Heart right ventricle (tissue), 16 donors: ENCODE results near the gene SOD1. TPM values are rescaled to one million over a fixed set of nuclear protein-coding genes. Genes with fewer than 3 reads are reported as not detected.
A peak's percentile ranks its signal among the peaks of the same experiment; 100 is the strongest.
"Not testable (repeated sequence)": the region's sequence is repeated elsewhere in the genome, so short reads cannot be mapped to it uniquely, and the experiment has no call there.

Experiments used
- ATAC-seq, 8 donors: fragments of 200-7000 bp; cut with Tn5 transposase; one replicate each; pipeline ENCODE4 v1.9.1; 2020; ENCODE audit warnings: mild to moderate bottlenecking in 8 of 8, moderate library complexity in 8 of 8, moderate number of reproducible peaks in 1 of 8
- DNase-seq, 2 donors: peaks; one replicate each; pipeline ENCODE4 v3.0.0-alpha.2; 2020
- H3K27ac ChIP-seq, 10 donors: fragments of 200-600 bp; sonication (generic) in 2 of 10; one replicate each; pipeline versions ENCODE4 v1.5.0 to v1.8.0; 2020 to 2022; ENCODE audit warnings: mild to moderate bottlenecking in 3 of 10
- H3K27me3 ChIP-seq, 7 donors: fragments of 200-600 bp; one replicate each; pipeline ENCODE4 v1.8.0; 2021 to 2022; ENCODE audit warnings: mild to moderate bottlenecking in 2 of 7
- H3K36me3 ChIP-seq, 9 donors: fragments of 200-600 bp; sonication (generic) in 1 of 9; one replicate each; pipeline versions ENCODE4 v1.5.0 to v1.8.0; 2020 to 2022; ENCODE audit warnings: mild to moderate bottlenecking in 2 of 9
- H3K4me1 ChIP-seq, 9 donors: fragments of 200-600 bp; sonication (generic) in 1 of 9; one replicate each; pipeline versions ENCODE4 v1.5.0 to v1.8.0; 2020 to 2022; ENCODE audit warnings: mild to moderate bottlenecking in 4 of 9
- H3K4me3 ChIP-seq, 10 donors: fragments of 200-600 bp; sonication (generic) in 2 of 10; one replicate each; pipeline versions ENCODE4 v1.5.0 to v1.8.0; 2020 to 2022; ENCODE audit warnings: mild to moderate bottlenecking in 7 of 10, moderate library complexity in 2 of 10
- H3K9me3 ChIP-seq, 11 donors: fragments of 200-600 bp in 10 of 11; sonication (generic) in 2 of 11; one replicate each; pipeline versions ENCODE4 v1.5.0 to v1.8.0; 2013 to 2022; ENCODE audit warnings: mild to moderate bottlenecking in 2 of 11, control low read depth in 1 of 11, moderate library complexity in 1 of 11
- CTCF ChIP-seq, 9 donors: fragments of 200-600 bp; sonication (generic) in 2 of 9; IDR thresholded peaks; one replicate each; pipeline versions ENCODE4 v1.5.0 to v1.8.0; 2021 to 2022; ENCODE audit warnings: antibody characterized with exemption in 9 of 9, mild to moderate bottlenecking in 5 of 9, moderate library complexity in 1 of 9
- WGBS, 2 donors: extraction: QIAGEN DNeasy Blood & Tissue Kit; methylation state at CpG; one replicate each; pipeline ENCODE4 v1.1.7; 2013; ENCODE audit warnings: inconsistent platforms in 1 of 2; 5-methylcytosine and 5-hydroxymethylcytosine counted together
- intact Hi-C, 10 donors: fragments of 100-400 bp; cut with DNase I; formaldehyde crosslinking; loops; one replicate each; pipeline versions ENCODE4 v1.11.1 to v1.14.2; 2022
- polyA plus RNA-seq, 2 donors: library from polyadenylated mRNA; stranded (reverse); fragments of 200-250 nt; gene quantifications; one replicate each; pipeline ENCODE4 v1.2.3, GENCODE V29; 2013
- total RNA-seq, 10 donors: library from RNA; stranded (reverse); fragmentation: NEBNext Ultra II Directional in 3 of 10; extraction: Animal tissue kit (Norgen Biotek cat#: 25700) in 3 of 10; gene quantifications; one replicate each; pipeline versions ENCODE4 v1.2.1 to v1.2.4, GENCODE V29; 2021 to 2023
- donor health status: Arrhythmogenic right ventricular cardiomyopathy.
- donor health status: ischemic (EF 13 %, LVEDD 7.1; RV severe dilation, severe dysfunction).
- donor health status: healthy with polysubstance abuse.
- donor health status: DM: no; HTN: yes; CAD: no.
- donor health status: DM: no; HTN: no; CAD: no.
- donor health status: ischemic (EF 25% LVEDD 6.9; RV normal size, moderate dysfunction).
- donor health status: ischemic (EF 25% LVEDD 5.7; RV mildly dilated, moderate dysfunction).
- donor health status: healthy.
- donor health status: DM: yes; HTN: yes; CAD: no.
- donor health status: Ischemic cardiomyopathy.
- donor health status: ischemic (EF 35%, LVEDD 5.7; RV mildly dilated, moderate dysfunction).
- donor health status: nonischemic (EF 11% LVEDD 7.7; RV severe dilation, severe dysfunction).
- donor health status: DM: yes; HTN: yes; CAD: no.
- donor health status: PGD.
- donor health status: ischemic (EF 29% LVEDD 5.4; RV normal size, mild dysfunction).
- donor health status: nonischemic (EF 23%, LVEDD 6.1; RV moderate dilation, normal function).

SOD1 gene
- total and polyA plus RNA-seq, 12 donors = 358 to 456 (median 420) TPM

GRCh38 chr21:31660591-31660990, 1.1 kb downstream of the SOD1 start:
- Histone ChIP-seq H3K36me3 (peaks cover 0 to 36% (median 3%) of the 10 kb centered on the region in 9 donors), H3K27me3 (no peaks in the 10 kb centered on the region), H3K9me3 (no peaks in the 10 kb centered on the region), H3K27ac (peak overlapping the region in 9 of 10 donors; percentile 87 to 97 (median 90)), H3K4me1 (peaks cover 3 to 55% (median 38%) of the 10 kb centered on the region in 9 donors), H3K4me3 (peak overlapping the region; percentile 59 to 88 (median 83))
- no peak for DNase-seq
- TF ChIP-seq CTCF (IDR thresholded peaks at IDR 0.05) = no peak
- WGBS, 2 donors = 19% methylated on average over 8 of the region's 8 CpGs
- ATAC-seq = no peak
- intact Hi-C loops = loop anchor here in 1 of 10 donors (5.0 kb wide), 1 partner anchor 72 kb away; the partner anchor contains the start of gene SCAF4

DNA sequence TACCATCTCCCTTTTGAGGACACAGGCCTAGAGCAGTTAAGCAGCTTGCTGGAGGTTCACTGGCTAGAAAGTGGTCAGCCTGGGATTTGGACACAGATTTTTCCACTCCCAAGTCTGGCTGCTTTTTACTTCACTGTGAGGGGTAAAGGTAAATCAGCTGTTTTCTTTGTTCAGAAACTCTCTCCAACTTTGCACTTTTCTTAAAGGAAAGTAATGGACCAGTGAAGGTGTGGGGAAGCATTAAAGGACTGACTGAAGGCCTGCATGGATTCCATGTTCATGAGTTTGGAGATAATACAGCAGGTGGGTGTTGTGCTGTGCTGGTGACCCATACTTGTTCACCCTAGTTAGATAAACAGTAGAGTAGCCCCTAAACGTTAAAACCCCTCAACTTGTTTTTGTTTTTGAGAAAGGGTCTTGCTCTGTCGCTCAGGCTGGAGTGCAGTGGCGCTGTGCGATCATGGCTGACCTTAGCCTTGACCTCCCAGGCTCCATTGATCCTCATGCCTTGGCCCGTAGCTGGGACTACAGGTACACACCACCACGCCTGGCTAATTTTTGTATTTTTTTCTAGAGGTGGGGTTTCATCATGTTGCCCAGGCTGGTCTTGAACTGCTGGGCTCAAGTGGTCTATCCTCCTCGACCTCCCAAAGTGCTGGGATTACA, 4.2 kb downstream of the SOD1 start:
- 91 to 92% methylated on average over 7 of the region's 7 CpGs for WGBS, 2 donors
- ATAC-seq (no peak), DNase-seq (no peak)
- TF ChIP-seq CTCF (IDR thresholded peaks at IDR 0.05) = no peak
- Histone ChIP-seq H3K27ac (no peak overlapping the region), H3K9me3 (no peaks in the 10 kb centered on the region), H3K4me1 (peaks cover 3 to 56% (median 49%) of the 10 kb centered on the region in 9 donors), H3K4me3 (no peak overlapping the region), H3K36me3 (peaks cover 0 to 64% (median 18%) of the 10 kb centered on the region in 9 donors), H3K27me3 (no peaks in the 10 kb centered on the region)
- intact Hi-C loops = loop anchor here in 1 of 10 donors (5.0 kb wide), 1 partner anchor 69 kb away; the partner anchor contains the start of gene SCAF4

GRCh38 chr21:31665397-31665796, 5.9 kb downstream of the SOD1 start:
- no peak overlapping the region for H3K4me3 ChIP-seq
- intact Hi-C loops = loop anchor here in 1 of 10 donors (5.0 kb wide), 1 partner anchor 67 kb away; the partner anchor contains the start of gene SCAF4
- peaks cover 3 to 49% (median 42%) of the 10 kb centered on the region in 9 donors for H3K4me1 ChIP-seq
- DNase-seq (no peak), ATAC-seq (peak in 3 of 8 donors; percentile 37 to 49 (median 47))
- no peaks in the 10 kb centered on the region for H3K9me3 ChIP-seq
- peaks cover 0 to 81% (median 35%) of the 10 kb centered on the region in 9 donors for H3K36me3 ChIP-seq
- WGBS, 2 donors = 65 to 72% methylated on average over 8 of the region's 8 CpGs
- no peaks in the 10 kb centered on the region for H3K27me3 ChIP-seq
- H3K27ac ChIP-seq = no peak overlapping the region
- TF ChIP-seq CTCF (IDR thresholded peaks at IDR 0.05) = no peak

- not testable (repeated sequence) for H3K9me3 ChIP-seq, H3K27me3 ChIP-seq, DNase-seq, ATAC-seq, H3K27ac ChIP-seq, H3K4me3 ChIP-seq
- H3K4me1 ChIP-seq = peaks cover 3 to 45% (median 37%) of the 10 kb centered on the region in 9 donors
- WGBS, 2 donors = 97 to 98% methylated on average over 3 to 4 of the region's 4 CpGs
- intact Hi-C loops = loop anchor here in 1 of 10 donors (5.0 kb wide), 1 partner anchor 66 kb away; the partner anchor contains the start of gene SCAF4
- H3K36me3 ChIP-seq = peaks cover 0 to 86% (median 35%) of the 10 kb centered on the region in 9 donors
Measured at GRCh38 chr21:31665869-31666268, 6.4 kb downstream of the SOD1 start.
